CD4-positive, alpha-beta T cell treated with Interleukin-15 for 1 hour (primary cell): ENCODE data around the gene AARSD1.
"Not testable (repeated sequence)": the region's sequence is repeated elsewhere in the genome, so short reads cannot be mapped to it uniquely, and the experiment has no call there.

Experiments used
- DNase-seq: peaks from one replicate; pipeline ENCODE4 v3.0.0-alpha.2; 2020

Gene AARSD1

GRCh38 chr17:42980766-42981397 lies 16.6 kb upstream of the AARSD1 start:
- DNase-seq: peak; percentile 61

- DNase-seq: peak; percentile 91
These were observed 16.1 kb upstream of the AARSD1 start, which contains the start of gene RUNDC1 for GRCh38 chr17:42980274-42980765. RUNDC1 (plus strand) TSS chr17:42980565; CDS start chr17:42980577, 12 bp downstream.

- peak; percentile 17 for DNase-seq
These were observed 15.4 kb upstream of the AARSD1 start, which contains the start of gene PTGES3L for GRCh38 chr17:42979511-42980273. PTGES3L (minus strand) TSS chr17:42980080; CDS start chr17:42980053, 27 bp downstream.

GRCh38 chr17:42975701-42976100 lies 11.4 kb upstream of the AARSD1 start:
- DNase-seq: not testable (repeated sequence)

- no peak for DNase-seq
These were observed 11.0 kb upstream of the AARSD1 start for GRCh38 chr17:42975265-42975664.

- DNase-seq: not testable (repeated sequence)
These were observed 9.1 kb upstream of the AARSD1 start for GRCh38 chr17:42973323-42973722.

GRCh38 chr17:42971589-42971988 lies 7.3 kb upstream of the AARSD1 start:
- DNase-seq: no peak

- DNase-seq: no peak
These were observed 4.8 kb upstream of the AARSD1 start for GRCh38 chr17:42969001-42969581.

GRCh38 chr17:42967925-42968324 lies 3.7 kb upstream of the AARSD1 start:
- no peak for DNase-seq

GRCh38 chr17:42953669-42954068 lies 10.6 kb downstream of the AARSD1 start:
- no peak for DNase-seq

- no peak for DNase-seq
These were observed 14.0 kb downstream of the AARSD1 start for GRCh38 chr17:42950044-42950783.

- no peak for DNase-seq
These were observed 17.4 kb downstream of the AARSD1 start for GRCh38 chr17:42946812-42947211.

- no peak for DNase-seq
These were observed 20.0 kb downstream of the AARSD1 start for GRCh38 chr17:42944211-42944610.

GRCh38 chr17:42937712-42938596 lies 26.3 kb downstream of the AARSD1 start:
- peak; percentile 24 for DNase-seq

GRCh38 chr17:42929497-42929844 lies 34.8 kb downstream of the AARSD1 start:
- no peak for DNase-seq

GRCh38 chr17:42928714-42929496 lies 35.3 kb downstream of the AARSD1 start:
- peak; percentile 67 for DNase-seq

GRCh38 chr17:42924891-42925290 lies 39.4 kb downstream of the AARSD1 start:
- DNase-seq: no peak

- DNase-seq: not testable (repeated sequence)
These were observed 40.8 kb downstream of the AARSD1 start for GRCh38 chr17:42923472-42923871.

- no peak for DNase-seq
These were observed 42.0 kb downstream of the AARSD1 start for GRCh38 chr17:42922294-42922693.

- no peak for DNase-seq
These were observed 43.3 kb downstream of the AARSD1 start for GRCh38 chr17:42920922-42921321.
